ENCODE measurements around the gene BAMBI. TPM values are rescaled to one million over a fixed set of nuclear protein-coding genes. Genes with fewer than 3 reads are reported as not detected.

Gene BAMBI
- total and polyA plus RNA-seq, 7 donors = 0.44 to 2.9 (median 0.99) TPM

DNA sequence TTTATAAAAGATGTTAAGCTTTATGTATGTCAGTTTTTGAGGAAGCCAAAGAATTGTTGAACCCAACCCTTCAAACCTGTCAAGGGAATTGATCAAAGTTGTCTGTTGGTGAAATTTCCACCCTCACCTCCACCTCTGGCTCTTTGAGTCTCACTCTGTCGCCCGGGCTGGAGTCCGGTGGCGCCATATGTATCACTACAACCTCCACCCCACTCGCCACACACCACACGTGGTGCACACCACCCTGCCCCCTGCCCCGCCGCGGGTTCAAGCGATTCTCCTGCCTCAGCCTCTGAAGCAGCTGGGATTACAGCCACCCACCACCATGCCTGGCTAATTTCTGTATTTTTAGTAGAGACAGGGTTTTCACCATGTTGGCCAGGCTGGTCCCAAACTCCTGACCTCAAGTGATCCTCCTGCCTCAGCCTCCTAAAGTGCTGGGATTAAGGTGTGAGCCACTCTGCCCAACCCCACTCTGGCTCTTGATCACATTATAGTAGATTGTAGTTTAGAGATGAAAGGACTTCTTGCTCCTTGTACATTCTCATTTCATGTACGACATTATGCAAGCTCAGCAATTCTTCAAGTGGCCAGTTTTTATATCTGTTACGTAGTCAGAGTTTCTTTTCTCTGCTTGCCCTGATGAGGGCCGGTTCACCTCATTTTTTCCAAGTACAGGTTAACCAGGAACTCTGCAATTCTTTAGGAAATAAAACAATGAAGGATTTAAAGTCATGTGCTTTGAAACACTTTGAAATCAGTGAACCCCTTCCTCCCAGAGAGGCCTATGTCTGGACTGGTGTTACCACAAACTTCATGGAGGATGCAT lies 7.0 kb downstream of the BAMBI start:
- H3K36me3 ChIP-seq (ENCODE audit: insufficient read depth in 1 of 2, low read depth in 1 of 2) = peaks cover 0 to 5% of the 10 kb centered on the region in 2 donors
- ATAC-seq (no peak), DNase-seq (no peak)
- no peak overlapping the region for H3K4me3 ChIP-seq
- H3K4me1 ChIP-seq = peaks cover under 1% of the 10 kb centered on the region
- intact Hi-C loops (cut with DNase I) = loop anchor here in 1 of 2 donors (10.0 kb wide), 1 partner anchor 210 kb away; no protein-coding TSS in a partner anchor
- TF ChIP-seq, protein P1, sequence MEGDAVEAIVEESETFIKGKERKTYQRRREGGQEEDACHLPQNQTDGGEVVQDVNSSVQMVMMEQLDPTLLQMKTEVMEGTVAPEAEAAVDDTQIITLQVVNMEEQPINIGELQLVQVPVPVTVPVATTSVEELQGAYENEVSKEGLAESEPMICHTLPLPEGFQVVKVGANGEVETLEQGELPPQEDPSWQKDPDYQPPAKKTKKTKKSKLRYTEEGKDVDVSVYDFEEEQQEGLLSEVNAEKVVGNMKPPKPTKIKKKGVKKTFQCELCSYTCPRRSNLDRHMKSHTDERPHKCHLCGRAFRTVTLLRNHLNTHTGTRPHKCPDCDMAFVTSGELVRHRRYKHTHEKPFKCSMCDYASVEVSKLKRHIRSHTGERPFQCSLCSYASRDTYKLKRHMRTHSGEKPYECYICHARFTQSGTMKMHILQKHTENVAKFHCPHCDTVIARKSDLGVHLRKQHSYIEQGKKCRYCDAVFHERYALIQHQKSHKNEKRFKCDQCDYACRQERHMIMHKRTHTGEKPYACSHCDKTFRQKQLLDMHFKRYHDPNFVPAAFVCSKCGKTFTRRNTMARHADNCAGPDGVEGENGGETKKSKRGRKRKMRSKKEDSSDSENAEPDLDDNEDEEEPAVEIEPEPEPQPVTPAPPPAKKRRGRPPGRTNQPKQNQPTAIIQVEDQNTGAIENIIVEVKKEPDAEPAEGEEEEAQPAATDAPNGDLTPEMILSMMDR (IDR thresholded peaks at IDR 0.05) = no peak
- H3K27ac ChIP-seq = no peak overlapping the region
- no peaks in the 10 kb centered on the region for H3K9me3 ChIP-seq
- 95 to 97% (median 97%) methylated on average over 13 of the region's 13 CpGs for WGBS, 3 donors
- H3K27me3 ChIP-seq (ENCODE audit: insufficient read depth in 3 of 3, low read length in 2 of 3) = no peaks in the 10 kb centered on the region

DNA sequence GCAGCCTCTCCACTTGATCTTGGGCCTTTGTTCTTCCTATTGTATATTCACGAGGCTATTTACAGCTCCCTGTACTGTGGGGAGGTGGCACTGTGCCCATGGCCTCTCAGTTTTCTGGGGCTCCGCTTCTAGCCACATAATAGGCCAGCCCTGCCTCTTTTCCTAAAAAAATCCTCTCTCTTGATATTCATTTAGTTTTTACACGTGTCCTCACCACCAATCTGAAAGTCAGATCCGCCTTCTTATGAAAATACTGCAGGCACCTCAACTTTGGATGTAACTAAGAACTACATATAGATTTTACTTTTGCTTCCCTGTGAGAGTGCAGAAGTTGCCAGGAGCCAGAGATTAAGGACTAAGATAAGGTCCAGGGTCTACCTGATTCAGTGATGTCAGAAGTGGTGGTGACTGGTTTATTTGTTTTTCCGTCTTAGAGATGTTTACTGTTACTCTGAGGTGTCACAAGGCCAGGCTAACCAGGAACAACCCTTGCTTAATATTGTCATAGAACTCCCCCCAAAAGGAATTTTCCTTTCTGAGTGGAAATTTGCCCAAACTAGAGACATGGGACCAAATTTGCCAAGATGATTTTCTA lies 7.8 kb downstream of the BAMBI start:
- Histone ChIP-seq H3K4me3 (no peak overlapping the region), H3K9me3 (no peaks in the 10 kb centered on the region), H3K36me3 (ENCODE audit: insufficient read depth in 1 of 2, low read depth in 1 of 2) (peaks cover 0 to 5% of the 10 kb centered on the region in 2 donors), H3K27ac (no peak overlapping the region), H3K4me1 (no peaks in the 10 kb centered on the region), H3K27me3 (ENCODE audit: insufficient read depth in 3 of 3, low read length in 2 of 3) (no peaks in the 10 kb centered on the region)
- WGBS, 3 donors = 79 to 82% (median 80%) methylated on average over 5 of the region's 5 CpGs
- intact Hi-C loops (cut with DNase I) = loop anchor here in 1 of 2 donors (10.0 kb wide), 1 partner anchor 210 kb away; no protein-coding TSS in a partner anchor
- no peak for ATAC-seq
- TF ChIP-seq, protein P1 (IDR thresholded peaks at IDR 0.05) = no peak
- no peak for DNase-seq

DNA sequence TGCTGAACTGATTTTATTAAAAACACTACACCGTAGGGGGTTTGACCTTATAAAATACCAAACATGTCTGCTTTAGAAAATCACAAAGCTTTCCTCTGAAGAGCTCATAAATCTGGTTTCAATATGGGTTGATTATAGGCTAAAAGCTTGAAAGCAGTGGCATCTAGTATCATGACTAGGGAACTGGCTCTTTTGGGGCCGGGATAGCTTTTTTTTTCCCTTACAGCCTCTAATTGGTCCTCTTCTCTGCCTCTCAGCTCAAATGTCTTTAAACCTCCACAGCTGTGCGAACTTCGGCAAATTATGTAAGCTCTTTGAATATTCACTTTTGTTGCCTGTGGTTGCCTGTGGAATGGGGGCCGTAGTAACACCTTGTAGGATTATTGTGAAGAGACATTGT lies 8.4 kb downstream of the BAMBI start:
- TF ChIP-seq, protein P1 (IDR thresholded peaks at IDR 0.05) = no peak
- Histone ChIP-seq H3K36me3 (ENCODE audit: insufficient read depth in 1 of 2, low read depth in 1 of 2) (peaks cover 0 to 5% of the 10 kb centered on the region in 2 donors), H3K9me3 (no peaks in the 10 kb centered on the region), H3K27me3 (ENCODE audit: insufficient read depth in 3 of 3, low read length in 2 of 3) (no peaks in the 10 kb centered on the region), H3K4me3 (no peak overlapping the region), H3K27ac (no peak overlapping the region), H3K4me1 (no peaks in the 10 kb centered on the region)
- no peak for ATAC-seq
- intact Hi-C loops (cut with DNase I) = loop anchor here in 1 of 2 donors (10.0 kb wide), 1 partner anchor 209 kb away; no protein-coding TSS in a partner anchor
- no peak for DNase-seq
- 74 to 77% (median 75%) methylated on average over 5 of the region's 5 CpGs for WGBS, 3 donors

DNA sequence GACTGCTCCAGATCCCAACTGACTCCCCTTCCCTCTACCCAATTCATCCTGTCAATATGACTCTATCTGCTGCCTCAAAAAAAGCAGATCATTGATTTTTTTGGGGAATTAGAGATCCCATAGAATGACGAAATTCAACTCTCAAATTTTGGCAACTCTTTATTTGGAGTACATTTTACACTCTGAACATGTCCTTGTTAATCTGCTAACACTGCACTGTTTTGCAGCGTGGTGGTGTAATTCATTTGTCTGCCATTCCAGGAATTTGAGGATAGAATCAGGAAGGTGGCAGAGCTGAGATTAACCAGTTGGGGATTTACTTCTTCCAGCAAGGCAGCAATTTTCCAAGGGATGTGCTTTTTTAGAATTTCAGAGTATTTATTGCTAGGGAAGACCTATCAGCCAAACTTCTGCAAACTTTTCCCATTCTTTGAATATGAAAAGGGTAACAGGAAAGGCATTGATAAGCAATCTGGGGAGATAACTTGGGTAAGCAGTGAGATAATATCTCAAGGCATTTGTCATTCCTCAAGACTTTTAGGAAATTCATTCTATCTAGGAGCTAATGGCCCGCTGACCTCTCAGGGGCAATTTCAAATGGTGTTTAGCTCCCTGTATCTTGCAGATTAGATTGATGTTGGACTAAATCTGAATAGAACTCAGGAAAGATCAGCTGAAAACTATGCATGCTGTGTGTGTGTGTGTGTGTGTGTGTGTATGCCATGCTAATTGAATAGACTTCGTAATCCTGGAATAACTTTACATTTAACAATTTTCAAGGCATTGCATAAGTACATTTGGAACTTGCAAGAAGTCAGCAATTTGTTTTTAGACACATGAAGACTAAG lies 9.7 kb downstream of the BAMBI start:
- no peaks in the 10 kb centered on the region for H3K27me3 ChIP-seq (ENCODE audit: insufficient read depth in 3 of 3, low read length in 2 of 3)
- ATAC-seq = no peak
- no peak overlapping the region for H3K27ac ChIP-seq
- 74 to 85% (median 79%) methylated on average over 4 of the region's 4 CpGs for WGBS, 3 donors
- H3K4me1 ChIP-seq = no peaks in the 10 kb centered on the region
- no peak for DNase-seq
- intact Hi-C loops (cut with DNase I) = loop anchor here in 1 of 2 donors (10.0 kb wide), 1 partner anchor 208 kb away; no protein-coding TSS in a partner anchor
- TF ChIP-seq, protein P1 (IDR thresholded peaks at IDR 0.05) = no peak
- no peak overlapping the region for H3K4me3 ChIP-seq
- no peaks in the 10 kb centered on the region for H3K9me3 ChIP-seq
- H3K36me3 ChIP-seq (ENCODE audit: insufficient read depth in 1 of 2, low read depth in 1 of 2) = peaks cover 0 to 5% of the 10 kb centered on the region in 2 donors
